ENCODE data around the gene DLX1. TPM values are rescaled to one million over a fixed set of nuclear protein-coding genes. Genes with fewer than 3 reads are reported as not detected.

Gene DLX1
- total RNA-seq, 1 experiment from 2014 or later, result 0.87 TPM

GRCh38 chr2:172094294-172095145 is 9.2 kb downstream of the DLX1 start:
- no peaks in the 10 kb centered on the region for H4K20me1 ChIP-seq (ENCODE audit: insufficient read depth)
- H3K9me2 ChIP-seq (ENCODE audit: insufficient read depth), result no peaks in the 10 kb centered on the region
- peaks cover 37% of the 10 kb centered on the region for H3K4me1 ChIP-seq (replicated peaks; ENCODE audit: insufficient read depth)
- peak overlapping the region; percentile 12; the same call in 1 of the 2 replicates for H3K27ac ChIP-seq
- intact Hi-C loops (cut with micrococcal nuclease; ENCODE audit: unreplicated experiment), result loop anchor here (1.0 to 2.0 kb wide), 3 partner anchors 74 to 172 kb away; partner anchors contain the start of genes HAT1 and METAP1D
- no peaks in the 10 kb centered on the region for H3K79me2 ChIP-seq (ENCODE audit: low read depth)
- peak; percentile 40 to 75 for DNase-seq
- peaks cover 43% of the 10 kb centered on the region for H3F3A ChIP-seq (ENCODE audit: insufficient read depth, low read depth)
- H3K9me3 ChIP-seq (ENCODE audit: insufficient read depth, low read depth), result no peaks in the 10 kb centered on the region
- H3K36me3 ChIP-seq (ENCODE audit: low read depth), result no peaks in the 10 kb centered on the region
- TF ChIP-seq CTCF (conservative IDR thresholded peaks at IDR 0.05), result no peak
- TF ChIP-seq EZH2 (IDR thresholded peaks at IDR 0.05; ENCODE audit: low read depth), result no peak
- no peaks in the 10 kb centered on the region for H3K27me3 ChIP-seq (ENCODE audit: insufficient read depth, low read depth)
- peak overlapping the region; percentile 97 for H2AFZ ChIP-seq
- ChIA-PET POLR2A (ENCODE audit: unreplicated experiment) (interaction anchor here (0.6 kb wide), 3 partner anchors 346 to 985 kb away, joined by 3 to 5 read pairs (median 4); partner anchors contain the start of gene DYNC1I2), CTCF (interaction anchor here (0.6 to 2.2 kb wide), 7 partner anchors 15 to 283 kb away, joined by 3 to 7 read pairs (median 4); no protein-coding TSS in a partner anchor)
- H3K4me3 ChIP-seq, result peak overlapping the region; percentile 73
- no TSS peak for BruUV-seq (replicated peaks)
- peak overlapping the region; percentile 95 for H3K4me2 ChIP-seq

GRCh38 chr2:172095146-172095904 is 10.0 kb downstream of the DLX1 start:
- ChIA-PET CTCF (interaction anchor here (0.6 to 2.2 kb wide), 7 partner anchors 11 to 173 kb away, joined by 3 to 11 read pairs (median 4); partner anchors contain the start of gene HAT1), POLR2A (ENCODE audit: unreplicated experiment) (interaction anchor here (0.5 to 0.6 kb wide), 7 partner anchors 133 to 1446 kb away, joined by 3 to 6 read pairs (median 3); partner anchors contain the start of gene DYNC1I2)
- intact Hi-C loops (cut with micrococcal nuclease; ENCODE audit: unreplicated experiment), result loop anchor here (1.0 to 2.0 kb wide), 3 partner anchors 75 to 173 kb away; partner anchors contain the start of genes HAT1 and METAP1D

More at GRCh38 chr2:172095146-172095904, 10.0 kb downstream of the DLX1 start:
- H3F3A ChIP-seq (ENCODE audit: insufficient read depth, low read depth), result peaks cover 47% of the 10 kb centered on the region
- DNase-seq, result peak; percentile 88 to 94
- H3K9me2 ChIP-seq (ENCODE audit: insufficient read depth), result no peaks in the 10 kb centered on the region
- H3K4me2 ChIP-seq, result peak overlapping the region; percentile 95
- H3K27me3 ChIP-seq (ENCODE audit: insufficient read depth, low read depth), result no peaks in the 10 kb centered on the region
- peak overlapping the region; percentile 73 for H3K4me3 ChIP-seq
- peak overlapping the region; percentile 12 for H3K27ac ChIP-seq
- no peaks in the 10 kb centered on the region for H4K20me1 ChIP-seq (ENCODE audit: insufficient read depth)
- BruUV-seq (replicated peaks), result no TSS peak
- peak overlapping the region; percentile 97 for H2AFZ ChIP-seq
- no peaks in the 10 kb centered on the region for H3K79me2 ChIP-seq (ENCODE audit: low read depth)
- TF ChIP-seq CTCF (conservative IDR thresholded peaks at IDR 0.05), result no peak
- TF ChIP-seq EZH2 (IDR thresholded peaks at IDR 0.05; ENCODE audit: low read depth), result no peak
- peaks cover 45% of the 10 kb centered on the region for H3K4me1 ChIP-seq (replicated peaks; ENCODE audit: insufficient read depth)
- H3K9me3 ChIP-seq (ENCODE audit: insufficient read depth, low read depth), result no peaks in the 10 kb centered on the region
- no peaks in the 10 kb centered on the region for H3K36me3 ChIP-seq (ENCODE audit: low read depth)

Data from PC-9 (cell line).